GM11168 (cell line): ENCODE measurements around the gene GRAP2.

Experiments
- in situ Hi-C: fragments of 300-500 bp; cut with MboI; formaldehyde crosslinking; loops from one replicate; pipeline ENCODE4 v1.12.0; 2022; ENCODE audit warnings: low sequenced_read_pairs; ENCODE audit not compliant: unreplicated experiment

Gene GRAP2

DNA sequence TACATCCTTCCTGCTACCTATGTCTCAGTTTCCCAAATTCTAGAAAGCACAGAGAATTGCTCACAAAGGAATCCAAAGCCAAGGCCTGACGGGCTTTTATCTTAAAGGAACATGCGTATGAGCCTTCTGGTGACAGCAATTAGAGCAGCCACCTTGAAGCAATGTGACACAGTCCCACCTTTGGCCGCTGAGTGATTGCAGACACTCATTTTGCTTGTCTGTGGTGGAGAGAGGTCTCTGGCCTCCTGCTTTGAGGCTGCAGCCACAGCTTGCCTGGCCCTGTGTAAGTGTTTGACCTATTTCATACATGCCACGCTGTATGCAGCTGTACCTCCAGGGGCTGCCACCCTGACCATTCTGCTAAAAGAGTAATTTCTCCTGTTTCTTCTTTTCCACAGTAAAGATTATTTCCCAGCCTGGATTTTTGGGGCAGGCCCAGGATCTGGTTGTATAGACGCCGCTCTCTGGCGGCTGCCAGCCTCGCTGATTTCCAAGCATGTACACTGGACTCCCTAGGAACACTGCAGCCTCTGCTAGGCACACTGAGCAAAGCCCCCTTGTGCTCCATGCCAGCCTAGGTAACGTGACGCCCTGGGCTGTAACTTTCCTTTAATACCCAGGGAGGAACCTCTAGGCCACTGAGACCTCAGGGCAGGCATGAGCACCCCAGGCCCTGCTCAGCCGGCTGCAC is 58.2 kb downstream of the GRAP2 start:
- in situ Hi-C loops: no loop called here

DNA sequence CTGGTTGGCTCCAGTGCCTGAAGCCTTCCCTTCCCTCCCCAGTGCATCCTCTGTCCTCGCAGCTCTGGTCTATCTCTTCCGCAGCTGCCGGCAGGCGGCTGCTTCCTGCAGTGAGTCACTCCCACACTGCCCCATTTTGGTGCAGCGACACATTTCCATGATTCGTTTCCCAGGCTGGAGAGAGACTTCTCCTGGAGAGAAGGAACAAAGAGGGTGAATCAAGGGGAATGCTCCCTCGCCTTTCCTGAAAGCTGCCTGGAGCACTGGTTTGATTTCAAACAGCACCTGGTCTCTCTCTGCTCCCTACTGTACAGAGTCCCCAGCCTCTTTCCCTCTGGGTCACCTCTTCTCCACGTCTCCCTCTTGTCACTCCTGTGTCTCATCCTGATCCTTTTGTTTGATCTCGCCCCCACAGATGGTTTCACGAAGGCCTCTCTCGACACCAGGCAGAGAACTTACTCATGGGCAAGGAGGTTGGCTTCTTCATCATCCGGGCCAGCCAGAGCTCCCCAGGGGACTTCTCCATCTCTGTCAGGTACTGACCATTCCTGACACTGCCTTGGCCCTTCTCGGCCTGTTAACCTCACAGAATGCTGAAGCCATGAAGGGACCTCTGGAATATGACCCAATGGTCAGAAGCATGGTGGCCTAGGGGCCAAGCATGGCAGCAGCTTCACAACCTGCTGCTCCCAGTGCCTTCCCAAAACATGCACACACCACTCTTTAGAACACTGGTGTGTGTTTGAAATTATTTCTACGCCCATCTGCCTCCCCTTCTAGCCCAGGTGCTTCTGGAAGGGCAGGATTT is 59.0 kb downstream of the GRAP2 start, which contains the start of gene TMA7B:
Gene TMA7B, plus strand, starts transcription at position 758 of the 808 bp plus-strand sequence. CDS start 3,978 bp downstream, outside the sequence.
- in situ Hi-C loops: no loop called here

DNA sequence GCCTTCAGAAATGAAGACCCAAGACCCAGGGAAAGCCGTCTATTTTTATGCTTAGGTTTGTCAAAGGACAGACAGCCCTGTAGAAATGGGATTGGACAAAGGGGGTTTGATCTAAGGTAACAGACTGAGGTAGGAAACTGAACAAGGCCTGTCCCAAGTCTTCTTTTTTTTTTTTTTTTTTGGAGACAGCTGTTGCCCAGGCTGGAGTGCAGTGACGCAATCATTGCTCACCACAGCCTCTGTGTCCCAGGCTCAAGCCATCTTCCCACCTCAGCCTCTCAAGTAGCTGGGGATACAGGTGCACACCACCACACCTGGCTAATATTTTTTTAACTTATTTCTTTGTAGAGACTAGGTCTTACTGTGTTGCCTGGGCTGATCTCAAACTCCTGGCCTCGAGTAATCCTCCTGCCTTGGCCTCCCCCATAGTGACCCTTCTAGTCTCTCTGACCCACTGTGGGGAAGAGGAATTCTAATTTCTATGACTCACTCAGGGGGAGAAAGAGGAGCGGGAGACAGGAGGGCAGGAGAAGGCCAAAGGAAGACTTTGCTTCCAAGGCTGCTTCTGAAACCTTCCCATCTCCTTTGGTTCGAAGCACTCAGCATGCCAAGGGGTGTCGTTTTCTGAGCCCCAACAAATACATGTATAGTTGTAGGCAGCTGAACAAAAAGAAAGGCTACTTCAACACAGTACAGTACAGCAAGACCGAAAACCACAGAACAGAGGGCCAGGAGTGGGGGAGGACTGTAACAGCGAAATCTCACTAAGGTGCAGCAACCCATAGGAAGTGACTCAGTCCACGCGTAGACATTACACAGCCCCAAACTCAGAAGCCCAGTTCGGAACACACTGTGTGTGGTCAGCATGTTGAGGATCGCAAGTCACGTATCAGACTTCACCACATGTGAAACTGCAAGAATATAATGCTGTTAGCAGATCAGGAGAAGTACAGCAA is 60.2 kb downstream of the GRAP2 start:
- in situ Hi-C loops: no loop called here

DNA sequence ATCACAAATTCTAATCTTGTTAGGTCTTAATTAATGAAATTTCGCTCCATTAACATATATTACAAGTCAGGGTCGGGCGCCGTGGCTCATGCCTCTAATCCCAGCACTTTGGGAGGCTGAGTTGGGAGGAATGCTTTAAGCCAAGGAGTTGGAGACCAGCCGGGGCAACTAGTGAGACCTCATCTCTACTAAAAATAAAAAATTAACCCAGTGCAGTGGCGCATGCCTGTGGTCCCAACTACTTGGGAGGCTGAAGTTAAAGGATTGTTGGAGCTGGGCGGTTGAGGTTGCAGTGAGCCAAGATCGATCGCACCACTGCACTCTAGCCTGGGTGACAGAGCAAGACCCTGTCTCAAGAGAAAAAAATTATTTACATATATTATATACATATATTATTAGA is 61.2 kb downstream of the GRAP2 start:
- in situ Hi-C loops: no loop called here

DNA sequence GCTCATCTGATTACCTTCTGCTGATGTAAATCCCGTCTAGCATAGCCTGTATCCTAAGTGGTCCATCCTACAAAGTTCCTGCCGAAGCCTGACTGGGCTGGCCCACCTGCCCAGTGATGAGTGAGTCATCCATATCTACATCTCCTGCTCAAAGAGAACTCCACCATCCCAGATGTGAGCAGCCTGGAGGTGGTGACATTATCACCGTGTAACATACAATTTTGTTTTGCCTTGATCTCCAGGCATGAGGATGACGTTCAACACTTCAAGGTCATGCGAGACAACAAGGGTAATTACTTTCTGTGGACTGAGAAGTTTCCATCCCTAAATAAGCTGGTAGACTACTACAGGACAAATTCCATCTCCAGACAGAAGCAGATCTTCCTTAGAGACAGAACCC is 64.9 kb downstream of the GRAP2 start:
- in situ Hi-C loops: no loop called here

DNA sequence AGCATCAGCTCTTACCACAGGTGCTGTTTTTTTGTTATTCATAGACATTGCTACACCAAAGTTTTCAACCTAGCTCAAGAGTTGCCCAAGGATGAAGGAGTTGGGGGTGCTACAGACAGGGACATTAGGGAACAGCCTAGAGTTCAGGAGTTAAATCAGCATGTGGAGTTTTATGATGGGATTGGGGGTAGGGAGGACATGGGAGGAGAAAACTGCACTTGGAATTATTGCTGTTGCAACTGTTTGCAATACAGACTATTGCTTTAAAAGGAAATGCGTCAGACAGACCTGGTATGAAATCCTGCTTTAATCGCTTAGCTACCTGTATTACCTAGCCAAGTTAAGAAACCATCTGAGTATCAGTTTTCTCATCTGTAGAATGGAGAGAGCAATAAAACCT is 65.6 kb downstream of the GRAP2 start:
- in situ Hi-C loops: no loop called here

DNA sequence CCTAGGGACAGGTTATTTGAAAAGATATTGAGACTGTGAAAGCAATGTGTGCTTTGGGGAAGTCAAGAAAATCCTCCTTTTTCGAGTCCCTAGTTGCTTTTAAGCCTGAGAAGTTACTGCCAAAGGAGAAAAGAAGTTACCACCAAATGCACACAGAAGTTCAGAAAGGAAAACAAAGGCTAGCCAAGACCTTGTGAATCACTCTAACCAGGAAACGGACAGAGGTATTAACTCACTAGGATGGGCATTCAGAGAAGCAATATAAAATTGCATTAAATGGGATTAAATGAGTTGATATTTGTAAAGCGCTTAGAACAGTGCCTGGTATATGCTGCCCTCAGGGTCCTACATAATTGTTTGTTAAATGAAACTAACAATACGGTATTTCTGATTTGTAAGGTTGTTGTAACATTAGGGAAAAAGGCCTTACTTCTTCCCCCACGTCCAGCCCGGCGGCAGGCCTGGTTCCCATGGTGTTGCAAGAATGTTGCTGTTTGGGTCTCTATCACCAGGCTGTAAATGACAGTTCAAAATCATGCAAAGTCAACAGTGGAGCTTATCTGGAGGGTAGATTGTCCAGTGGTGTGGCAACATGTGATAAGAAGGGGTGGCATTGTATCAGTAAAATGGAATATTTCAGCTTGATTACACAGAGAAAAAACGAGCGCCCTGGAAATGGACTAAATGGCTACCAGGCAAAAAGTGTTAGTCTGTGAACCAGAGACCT is 66.4 kb downstream of the GRAP2 start:
- in situ Hi-C loops: no loop called here

DNA sequence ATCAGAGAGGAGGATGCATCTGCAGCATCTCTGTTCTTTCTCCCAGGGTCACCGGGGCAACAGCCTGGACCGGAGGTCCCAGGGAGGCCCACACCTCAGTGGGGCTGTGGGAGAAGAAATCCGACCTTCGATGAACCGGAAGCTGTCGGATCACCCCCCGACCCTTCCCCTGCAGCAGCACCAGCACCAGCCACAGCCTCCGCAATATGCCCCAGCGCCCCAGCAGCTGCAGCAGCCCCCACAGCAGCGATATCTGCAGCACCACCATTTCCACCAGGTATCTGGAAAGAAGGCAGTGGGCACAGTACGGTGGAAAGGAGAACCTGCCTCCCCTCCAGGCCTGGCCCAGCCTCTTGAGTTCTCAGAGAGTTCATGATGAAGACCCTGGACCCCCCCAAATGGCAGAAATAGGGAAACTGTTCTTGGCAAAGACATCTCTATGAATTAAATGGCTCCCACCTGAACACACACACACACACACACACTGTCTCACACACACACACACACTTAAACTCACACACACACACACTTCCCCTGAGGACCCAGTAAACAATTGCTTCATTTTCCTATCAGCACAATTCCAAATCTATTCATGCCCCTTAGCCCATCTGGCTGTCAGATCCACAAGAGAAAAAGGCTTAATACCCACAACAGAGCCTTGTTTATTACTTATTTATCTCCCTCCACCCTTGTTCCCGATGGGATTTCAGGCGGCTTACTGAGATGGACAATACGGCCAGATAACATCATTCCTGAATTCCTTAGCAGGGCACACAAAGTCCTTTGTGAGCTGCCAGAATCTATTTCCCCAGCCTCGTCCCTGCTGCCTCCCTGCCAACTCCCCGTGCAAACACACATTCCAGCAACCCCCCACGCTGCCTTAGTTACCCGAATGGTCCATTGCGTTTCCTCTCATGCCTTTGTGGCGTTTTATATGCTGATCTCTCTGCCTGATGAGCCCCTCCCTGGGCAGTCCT is 67.4 kb downstream of the GRAP2 start:
- in situ Hi-C loops: no loop called here

DNA sequence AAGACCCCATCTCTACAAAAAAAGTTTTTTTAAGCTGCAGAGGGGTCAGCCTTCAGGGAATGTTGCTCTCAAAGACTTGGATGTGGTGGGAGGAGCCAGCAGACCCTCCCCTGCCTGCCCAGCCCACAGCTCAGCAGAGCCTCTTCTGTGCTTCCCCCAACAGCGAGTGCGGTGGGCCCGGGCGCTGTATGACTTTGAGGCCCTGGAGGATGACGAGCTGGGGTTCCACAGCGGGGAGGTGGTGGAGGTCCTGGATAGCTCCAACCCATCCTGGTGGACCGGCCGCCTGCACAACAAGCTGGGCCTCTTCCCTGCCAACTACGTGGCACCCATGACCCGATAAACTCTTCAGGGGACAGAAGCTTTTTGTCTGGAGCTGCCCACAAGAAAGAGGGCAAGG is 69.9 kb downstream of the GRAP2 start:
- in situ Hi-C loops: no loop called here

DNA sequence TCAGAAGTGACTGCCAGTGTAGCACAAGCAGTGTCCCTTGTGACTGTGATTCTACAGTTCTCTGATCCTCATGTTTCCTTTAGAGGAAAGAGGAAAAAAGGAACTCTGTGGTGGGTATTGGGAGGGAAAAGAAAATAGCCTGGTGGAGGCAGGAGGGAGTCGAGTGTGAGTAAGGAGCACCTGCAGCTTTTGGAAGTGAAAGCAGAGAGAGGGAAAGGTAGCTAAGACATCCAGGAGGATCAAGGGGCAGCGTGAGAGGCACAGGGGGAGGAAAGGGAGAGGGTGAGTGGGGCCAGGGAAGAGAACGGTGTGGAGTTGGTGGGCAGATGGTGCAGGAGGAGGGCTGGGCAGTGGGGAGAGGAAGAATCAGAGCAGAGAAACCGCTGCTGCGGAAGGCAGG is 71.8 kb downstream of the GRAP2 start:
- in situ Hi-C loops: no loop called here

DNA sequence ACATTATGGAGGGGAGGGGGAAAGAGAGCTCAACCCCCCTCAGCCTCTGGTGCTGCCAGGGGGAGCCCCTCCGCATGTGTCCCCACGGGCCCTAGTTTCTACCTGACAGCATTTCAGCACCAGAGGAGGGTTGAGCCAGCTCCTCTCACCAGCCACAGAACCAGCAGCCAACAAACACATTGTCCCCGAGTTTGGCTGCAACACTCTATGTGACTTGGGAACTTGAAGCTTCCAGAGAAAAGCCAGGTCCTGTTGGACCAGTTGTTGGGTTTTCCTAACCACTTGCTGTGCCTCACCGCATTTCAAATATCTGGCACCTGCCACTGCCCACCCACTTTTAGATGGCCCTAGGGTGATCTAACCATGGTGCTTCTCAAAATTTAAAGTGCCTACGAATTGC is 72.8 kb downstream of the GRAP2 start:
- in situ Hi-C loops: no loop called here

DNA sequence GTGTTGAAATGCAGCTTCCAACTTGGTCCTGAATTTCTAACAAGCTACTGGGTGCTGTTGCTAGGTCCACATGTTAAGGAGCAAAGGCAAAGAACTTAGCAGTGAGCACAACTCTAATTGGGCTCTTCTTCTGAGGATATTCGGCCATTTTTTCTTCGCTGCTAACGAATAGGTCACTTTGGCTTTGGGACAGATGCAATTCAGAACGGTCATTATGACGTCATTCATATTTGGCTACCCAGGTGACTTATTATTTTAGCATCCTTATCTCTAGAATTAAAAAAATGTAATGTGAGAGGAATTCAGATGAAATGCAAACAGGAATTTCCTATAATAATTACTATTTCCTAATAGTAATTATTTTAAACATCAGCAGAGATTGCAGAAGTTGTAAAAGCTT is 73.2 kb downstream of the GRAP2 start:
- in situ Hi-C loops: no loop called here

DNA sequence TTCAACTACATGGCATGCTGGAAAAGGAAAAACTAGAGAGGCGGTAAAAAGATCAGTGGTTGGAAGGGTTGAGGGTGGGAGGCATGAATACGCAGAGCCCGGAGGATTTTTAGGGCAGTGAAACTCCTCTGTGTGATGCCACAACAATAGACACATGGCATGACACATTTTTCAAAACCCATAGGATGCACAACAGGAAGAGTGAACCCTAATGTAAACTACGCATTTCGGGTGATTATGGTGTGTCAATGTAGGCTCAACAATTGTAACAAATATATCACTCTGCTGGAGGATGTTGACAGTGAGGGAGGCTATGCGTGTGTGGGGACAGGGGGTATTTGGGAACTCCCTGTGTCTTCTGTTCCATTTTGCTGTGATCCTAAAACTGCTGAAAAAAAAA is 78.2 kb downstream of the GRAP2 start:
- in situ Hi-C loops: no loop called here

DNA sequence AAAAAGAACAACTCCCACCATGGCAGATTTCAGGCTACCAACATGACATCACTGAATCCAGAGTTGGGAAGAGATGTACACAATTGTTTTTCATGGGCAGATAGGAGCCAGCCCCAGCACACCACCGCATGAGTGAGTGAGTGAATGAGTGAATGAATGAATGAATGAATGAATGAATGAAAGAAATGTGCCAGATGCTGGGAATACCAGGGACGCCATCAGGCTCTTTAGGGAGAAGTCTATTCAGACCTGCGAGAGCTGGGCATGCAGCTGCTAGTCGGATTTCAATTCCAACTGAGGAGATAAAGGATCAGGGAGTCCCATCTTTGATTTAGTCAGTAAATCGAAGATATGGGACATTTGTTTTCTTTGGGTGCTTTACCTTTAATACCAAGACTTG is 78.6 kb downstream of the GRAP2 start:
- in situ Hi-C loops: no loop called here

DNA sequence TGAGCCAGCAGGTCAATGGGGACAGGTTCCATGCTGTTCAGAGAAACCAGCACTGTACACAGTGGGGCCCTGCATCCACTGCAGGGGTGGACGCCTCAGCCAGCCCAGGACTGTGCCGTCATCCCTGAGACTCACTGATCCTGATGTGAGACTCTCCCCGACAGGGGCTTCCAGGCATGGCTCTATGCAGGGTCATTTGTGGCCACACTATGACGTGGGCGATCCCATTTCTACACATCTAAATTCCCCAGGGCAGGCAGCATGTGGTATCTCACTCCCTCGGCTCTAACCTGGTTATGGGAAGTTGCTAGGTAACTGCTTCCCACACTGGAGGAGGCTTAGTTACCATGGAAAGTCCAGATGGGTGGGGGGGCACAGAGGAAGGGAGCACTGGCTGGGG is 79.7 kb downstream of the GRAP2 start:
- in situ Hi-C loops: no loop called here

DNA sequence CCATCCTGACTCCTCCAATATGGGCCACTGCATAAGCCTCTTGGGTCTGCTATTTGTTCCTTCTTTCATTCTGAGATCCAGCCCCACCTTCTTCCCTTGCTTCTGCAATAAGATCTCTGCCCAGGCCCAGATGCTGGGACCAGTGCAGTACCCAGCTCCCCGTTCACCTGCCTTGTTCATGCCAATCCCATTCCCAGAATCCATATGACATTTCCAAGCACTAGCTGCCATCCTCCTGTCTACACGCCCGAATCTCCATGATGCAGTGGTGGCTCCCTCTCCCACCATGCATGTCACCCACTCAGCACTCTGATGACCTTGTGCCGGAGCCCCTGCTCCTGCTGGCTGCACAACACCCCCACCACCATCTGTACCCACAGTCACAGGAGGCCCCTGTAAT is 82.5 kb downstream of the GRAP2 start:
- in situ Hi-C loops: no loop called here

DNA sequence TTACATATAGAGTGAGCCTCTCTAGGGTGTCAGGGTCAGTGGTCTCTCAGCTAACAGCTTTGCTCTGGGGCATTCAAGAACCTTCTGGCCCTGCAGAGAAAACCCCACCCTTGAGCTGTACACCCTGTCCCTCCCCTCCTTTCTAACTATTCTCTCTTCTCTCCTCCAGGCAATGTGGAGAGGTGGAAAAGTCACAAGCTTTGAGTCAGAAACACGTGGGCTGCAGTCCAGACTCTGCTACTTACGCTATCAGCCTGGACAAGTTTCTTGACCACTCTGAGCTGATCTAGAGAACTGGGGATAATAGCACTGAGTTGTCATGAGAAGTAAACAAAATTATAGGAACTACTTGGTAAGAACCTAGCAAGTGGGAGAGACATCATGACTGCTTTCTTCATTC is 83.1 kb downstream of the GRAP2 start:
- in situ Hi-C loops: no loop called here

DNA sequence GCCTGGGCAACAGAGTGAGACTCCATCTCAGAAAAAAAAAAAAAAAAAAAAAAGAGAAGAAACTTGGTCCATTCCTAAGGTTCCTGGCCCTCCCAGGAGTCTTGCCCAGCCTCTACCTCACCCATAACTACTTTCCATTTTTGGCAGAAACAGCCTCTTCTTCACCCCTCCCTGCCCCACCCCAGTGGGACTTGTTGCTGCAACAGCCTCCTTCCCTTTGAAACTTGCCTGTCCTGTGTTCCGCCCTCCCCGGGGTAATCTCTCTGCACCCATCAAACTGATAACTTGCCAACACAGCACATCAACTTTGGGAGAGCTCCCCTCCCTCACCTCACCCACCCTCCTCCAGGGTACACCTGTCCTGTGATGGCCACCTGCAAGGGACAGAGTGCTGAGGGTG is 83.9 kb downstream of the GRAP2 start:
- in situ Hi-C loops: no loop called here
